GM19452 (cell line): Measurements from ENCODE around the gene NPFF.
"Not testable (repeated sequence)": the region's sequence is repeated elsewhere in the genome, so short reads cannot be mapped to it uniquely, and the experiment has no call there.

ENCODE experiments used
- ATAC-seq: cut with Tn5 transposase; IDR thresholded peaks from one replicate; pipeline ENCODE4 v1.9.1; 2021; ENCODE audit not compliant: unreplicated experiment

The NPFF gene, protein sequence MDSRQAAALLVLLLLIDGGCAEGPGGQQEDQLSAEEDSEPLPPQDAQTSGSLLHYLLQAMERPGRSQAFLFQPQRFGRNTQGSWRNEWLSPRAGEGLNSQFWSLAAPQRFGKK

DNA sequence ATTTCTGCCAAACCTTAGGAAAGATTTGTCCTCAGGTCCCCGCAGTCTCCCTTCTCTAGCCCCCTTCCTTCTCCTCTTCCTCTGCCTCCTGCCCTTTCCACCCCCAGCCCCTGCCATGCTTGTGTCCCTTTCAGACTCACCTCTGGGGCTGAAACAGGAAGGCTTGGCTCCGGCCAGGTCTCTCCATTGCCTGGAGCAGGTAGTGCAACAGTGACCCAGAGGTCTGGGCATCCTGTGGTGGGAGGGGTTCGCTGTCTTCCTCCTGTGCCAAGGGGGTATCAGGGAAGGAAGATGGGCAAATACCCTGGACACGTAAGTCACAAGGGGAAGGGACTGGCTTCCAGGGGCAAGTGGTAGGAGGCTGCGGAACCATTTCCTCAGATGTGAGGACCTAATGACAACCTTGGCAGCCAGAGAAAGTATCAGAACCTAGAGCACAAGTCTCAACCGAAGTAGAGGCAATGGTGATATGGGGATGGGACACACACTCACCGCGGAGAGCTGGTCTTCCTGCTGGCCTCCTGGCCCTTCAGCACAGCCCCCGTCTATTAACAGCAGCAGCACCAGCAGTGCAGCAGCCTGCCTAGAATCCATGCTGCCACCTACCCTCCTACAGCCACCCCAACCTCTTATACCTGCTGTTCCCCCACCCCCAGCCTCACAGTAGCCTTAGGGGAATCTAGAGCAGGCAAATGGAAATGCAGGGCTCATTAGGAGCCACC, at the start of gene NPFF:
Gene NPFF (minus strand): TSS at position 604 of the 722 bp plus-strand sequence. CDS start 10 bp downstream, at position 594.
- ATAC-seq, result no peak

- no peak for ATAC-seq
Observed at GRCh38 chr12:53552361-53553327, 45.4 kb upstream of the NPFF start.

DNA sequence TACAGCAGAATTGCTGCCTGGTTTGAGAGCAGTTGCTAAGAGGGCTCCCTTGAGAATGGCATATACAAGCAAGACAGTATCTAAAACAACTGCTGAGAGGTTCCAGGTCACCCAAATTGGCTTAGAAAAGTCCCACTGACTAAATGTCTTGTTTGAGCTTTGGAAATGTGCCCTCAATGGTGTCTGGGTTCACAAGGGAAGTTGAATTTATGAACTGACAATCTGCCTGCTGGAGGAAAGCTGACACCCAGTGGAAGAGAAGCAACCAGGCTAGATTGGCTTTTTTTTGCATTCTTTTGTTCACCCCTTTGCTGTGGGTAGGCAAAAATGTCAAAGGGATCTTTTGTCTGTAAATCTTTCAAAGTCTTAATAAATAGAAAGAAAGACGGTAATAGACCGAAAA, 44.6 kb upstream of the NPFF start:
- ATAC-seq, result no peak

DNA sequence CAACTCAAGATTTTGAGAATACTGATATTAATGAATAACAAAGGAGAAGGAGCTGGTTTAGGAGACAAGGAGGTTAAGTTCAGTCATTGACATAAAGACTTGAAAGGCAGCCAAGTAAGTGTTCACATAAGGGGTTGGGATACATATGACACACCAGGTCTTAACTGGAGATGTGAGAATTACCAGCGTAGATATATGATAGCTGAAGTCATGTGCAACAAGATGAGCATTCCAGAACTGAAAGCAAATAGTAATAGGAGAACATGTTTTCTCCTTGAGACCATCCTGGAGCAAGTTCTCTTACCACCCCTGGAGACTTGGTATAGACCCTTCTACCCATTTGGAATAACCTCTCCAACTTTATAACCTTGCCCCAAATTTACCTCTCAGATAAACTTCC, 43.3 kb upstream of the NPFF start:
- ATAC-seq, result no peak

- not testable (repeated sequence) for ATAC-seq
Observed at GRCh38 chr12:53550131-53550530, 42.8 kb upstream of the NPFF start.

DNA sequence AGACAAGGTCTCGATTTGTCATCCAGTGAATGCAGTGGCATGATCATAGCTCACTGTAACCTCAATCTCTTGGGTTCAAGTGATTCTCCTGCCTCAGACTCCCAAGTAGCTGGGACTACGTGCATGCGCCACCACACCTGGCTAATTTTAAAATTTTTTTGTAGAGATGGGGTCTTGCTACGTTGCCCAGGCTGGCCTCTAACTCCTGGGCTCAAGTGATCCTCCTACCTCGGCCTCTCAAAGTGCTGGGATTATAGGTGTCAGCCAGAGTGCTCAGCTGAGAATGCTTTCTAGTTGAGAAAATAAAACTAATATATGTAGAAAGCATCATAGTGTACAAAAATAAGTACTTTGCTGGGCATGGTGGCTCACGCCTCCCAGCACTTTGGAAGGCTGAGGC, 41.1 kb upstream of the NPFF start:
- not testable (repeated sequence) for ATAC-seq

DNA sequence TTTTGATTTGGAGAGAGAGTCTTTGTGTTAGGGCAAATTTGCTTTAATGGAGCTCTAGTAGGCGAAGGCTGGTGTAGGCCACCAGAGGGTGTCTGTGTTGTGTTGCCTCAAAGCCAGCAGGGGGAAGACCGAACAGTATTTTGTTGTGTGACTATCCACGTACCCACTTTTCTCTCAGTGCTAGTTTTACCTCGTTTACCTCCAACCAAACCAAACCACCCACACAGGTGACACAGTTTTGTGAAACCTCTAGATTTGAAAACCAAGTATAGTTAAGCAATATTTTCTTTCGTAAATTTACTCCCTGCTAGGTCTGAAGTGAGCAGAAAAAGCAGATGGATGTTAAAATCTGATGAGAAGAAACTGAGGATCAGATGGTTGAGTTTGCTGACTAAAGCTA, 36.3 kb upstream of the NPFF start:
- ATAC-seq, result no peak

DNA sequence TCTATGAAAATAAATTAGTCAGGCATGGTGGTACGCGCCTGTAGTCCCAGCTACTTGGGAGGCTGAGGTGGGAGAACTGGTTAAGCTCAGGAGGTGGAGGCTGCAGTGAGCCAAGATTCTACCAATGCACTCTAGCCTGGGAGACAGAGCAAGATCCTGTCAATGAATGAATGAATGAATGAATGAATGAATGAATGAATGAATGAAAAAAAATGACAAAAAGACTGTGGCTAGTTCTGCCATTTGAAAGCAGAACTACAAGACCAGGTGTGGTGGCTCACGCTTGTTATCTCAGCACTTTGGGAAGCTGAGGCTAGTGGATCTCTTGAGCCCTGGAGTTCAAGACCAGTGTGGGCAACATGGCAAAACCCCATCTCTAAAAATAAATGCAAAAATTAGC, 32.2 kb upstream of the NPFF start:
- no peak for ATAC-seq

DNA sequence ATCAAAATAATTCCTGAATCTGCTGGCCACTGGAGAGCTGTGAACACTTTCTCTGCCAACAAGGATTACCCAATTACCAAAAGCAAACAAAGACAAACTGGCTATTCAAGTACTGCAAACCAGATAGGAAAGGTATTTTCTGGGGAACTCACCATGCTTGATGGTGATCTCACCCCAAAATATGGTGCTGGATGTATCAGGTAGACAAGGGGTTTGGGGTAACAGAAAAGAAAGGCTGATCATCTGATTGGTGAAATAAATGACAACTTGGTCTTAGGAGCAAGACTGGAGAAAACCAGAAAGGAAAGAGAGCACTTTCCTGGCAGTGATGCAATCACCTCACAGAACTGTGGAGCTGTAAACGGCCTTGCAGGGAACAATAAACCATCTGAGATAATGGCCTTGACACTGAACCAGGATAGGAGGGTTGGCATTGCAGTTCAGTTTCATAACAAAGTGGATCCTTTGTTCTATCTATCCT, 31.0 kb upstream of the NPFF start:
- ATAC-seq, result no peak

- ATAC-seq, result no peak
Observed at GRCh38 chr12:53536962-53537361, 29.7 kb upstream of the NPFF start.

DNA sequence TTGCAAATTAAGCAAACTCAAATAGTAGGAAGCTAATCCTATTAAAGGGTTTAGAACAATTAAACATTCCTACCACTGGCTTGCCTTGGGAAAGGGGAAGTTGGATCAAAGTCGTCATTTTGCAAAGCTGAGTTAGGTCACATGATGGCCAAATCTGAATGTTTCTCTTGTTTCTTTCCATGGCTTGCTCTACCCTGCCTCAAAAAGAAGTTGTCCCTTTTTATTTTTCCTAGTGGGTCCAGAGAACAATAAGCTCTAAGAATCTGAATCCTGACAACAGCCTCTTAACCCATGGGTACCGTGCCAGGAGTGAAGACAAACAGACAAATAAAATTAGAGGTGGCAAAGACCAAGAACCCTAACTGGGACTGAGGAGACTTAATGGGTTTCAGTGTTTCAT, 26.2 kb upstream of the NPFF start:
- no peak for ATAC-seq

DNA sequence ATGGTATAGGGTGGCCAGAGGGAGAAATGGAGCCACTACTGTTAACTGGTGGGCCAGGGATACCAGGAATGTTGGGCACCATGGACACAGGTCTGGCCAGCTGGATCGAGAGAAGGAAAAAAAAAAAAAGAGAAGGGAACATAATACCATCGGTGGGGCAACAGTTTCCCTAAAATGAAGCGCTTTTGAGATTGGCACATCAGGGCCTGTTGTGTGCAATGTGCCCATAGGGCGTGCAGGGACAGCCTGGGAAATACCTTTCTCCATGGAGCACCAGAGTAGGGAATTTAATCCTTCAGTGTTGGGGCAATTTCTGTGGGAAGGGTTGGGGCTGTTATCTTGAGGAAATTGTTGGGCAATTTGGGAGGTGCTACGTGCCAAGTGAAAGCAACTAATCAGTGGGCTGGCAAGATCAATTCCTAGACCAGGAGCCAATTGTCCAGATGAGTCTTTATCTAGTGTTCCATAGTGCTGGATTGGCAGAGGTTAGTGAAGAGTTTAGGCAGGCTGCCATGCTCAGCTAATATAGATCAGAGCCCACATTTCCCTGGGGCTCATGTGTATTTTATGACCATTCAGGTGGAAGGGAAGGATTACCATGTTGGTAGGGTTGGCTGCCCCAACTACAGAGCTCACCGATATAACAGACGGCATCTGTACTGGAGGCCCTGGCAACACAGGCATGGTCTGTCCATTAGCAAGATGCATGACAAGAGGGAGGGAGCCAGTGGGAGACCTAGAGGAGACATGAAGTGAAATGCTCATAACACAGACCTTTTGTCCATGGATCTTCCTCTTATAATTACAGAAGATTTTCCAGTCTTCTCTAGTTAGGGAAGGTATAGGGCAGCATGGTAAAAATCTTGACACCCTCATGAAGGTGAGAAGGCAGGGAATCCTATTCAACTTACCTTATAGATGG, 25.5 kb upstream of the NPFF start:
- ATAC-seq, result no peak

- ATAC-seq, result no peak
Observed at GRCh38 chr12:53532021-53532420, 24.7 kb upstream of the NPFF start.

- ATAC-seq, result no peak
Observed at GRCh38 chr12:53530920-53531319, 23.6 kb upstream of the NPFF start.

GRCh38 chr12:53530061-53530460, 22.8 kb upstream of the NPFF start:
- no peak for ATAC-seq

DNA sequence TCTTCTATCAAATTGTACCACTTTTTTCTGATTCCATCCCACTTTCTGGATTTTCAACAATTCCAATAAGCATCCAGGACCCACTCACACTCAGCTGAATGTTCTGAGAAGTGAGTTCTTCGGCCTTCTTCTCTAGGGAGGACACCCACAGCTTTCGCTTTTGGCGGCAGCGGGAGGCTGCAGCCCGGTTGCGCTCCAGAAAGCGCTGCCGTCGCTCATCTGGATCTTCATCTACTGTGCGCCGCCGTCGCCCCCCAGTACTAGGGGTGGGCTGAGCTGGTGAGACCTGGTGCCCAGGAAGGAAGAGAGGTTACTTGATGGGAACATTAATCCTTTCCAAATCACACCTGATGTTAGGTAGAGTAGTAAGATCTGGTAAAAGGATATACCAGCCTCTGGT, 17.2 kb upstream of the NPFF start:
- no peak for ATAC-seq

GRCh38 chr12:53523131-53523530, 15.8 kb upstream of the NPFF start:
- ATAC-seq, result no peak

DNA sequence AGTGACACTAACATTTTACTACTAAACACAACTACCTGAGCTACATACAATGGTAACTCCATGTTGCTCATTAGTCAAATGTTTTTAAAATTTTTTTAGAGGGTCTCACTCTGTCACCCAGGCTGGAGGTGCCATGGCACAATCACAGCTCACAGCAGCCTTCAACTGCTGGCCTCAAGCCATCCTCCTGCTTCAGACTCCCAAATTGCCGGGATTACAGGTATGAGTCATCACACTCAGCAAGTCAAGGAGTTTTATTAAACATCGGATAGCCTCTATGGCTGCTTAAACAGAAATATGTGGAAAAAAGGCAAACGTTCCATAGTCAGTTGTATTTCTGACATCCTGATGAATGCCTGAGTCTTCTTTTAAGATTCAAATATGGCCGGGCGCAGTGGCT, 11.1 kb upstream of the NPFF start:
- no peak for ATAC-seq

GRCh38 chr12:53516758-53517455, 9.6 kb upstream of the NPFF start:
- no peak for ATAC-seq

GRCh38 chr12:53515291-53515680, 8.0 kb upstream of the NPFF start:
- ATAC-seq, result no peak
